ENCODE measurements around the gene PRLR.
"Not testable (repeated sequence)": the region's sequence is repeated elsewhere in the genome, so short reads cannot be mapped to it uniquely, and the experiment has no call there.

The PRLR gene

DNA sequence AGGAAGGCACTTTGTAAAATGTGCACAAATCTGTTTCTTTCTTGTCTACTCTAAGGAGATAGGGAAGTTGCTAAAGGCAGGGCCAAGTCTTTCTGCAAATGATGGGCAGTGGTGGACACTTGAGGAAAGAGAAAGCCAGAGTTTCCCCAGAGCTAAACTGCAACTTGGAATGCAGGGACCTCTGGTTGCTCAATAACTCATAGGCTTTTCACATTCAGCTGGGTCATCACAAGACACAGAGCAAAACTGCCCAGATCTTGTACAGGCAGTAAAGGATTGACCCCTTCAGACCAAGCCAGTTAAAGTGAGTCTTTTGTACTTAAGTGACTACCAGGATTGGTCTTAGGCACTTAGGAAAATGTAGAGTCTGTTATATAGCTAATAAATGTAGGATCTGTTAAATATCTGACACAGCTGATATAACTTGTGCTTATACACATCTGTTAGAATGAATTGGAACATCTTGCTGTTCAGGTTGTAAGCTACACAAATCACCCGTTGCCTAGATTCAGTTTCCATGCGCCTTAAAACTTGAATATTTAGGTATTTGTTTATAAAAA, 169.0 kb downstream of the PRLR start:
- no peak for DNase-seq (ENCODE audit: low read depth, low spot score)
- no peak overlapping the region for H3K4me3 ChIP-seq (ENCODE audit: low read length)

DNA sequence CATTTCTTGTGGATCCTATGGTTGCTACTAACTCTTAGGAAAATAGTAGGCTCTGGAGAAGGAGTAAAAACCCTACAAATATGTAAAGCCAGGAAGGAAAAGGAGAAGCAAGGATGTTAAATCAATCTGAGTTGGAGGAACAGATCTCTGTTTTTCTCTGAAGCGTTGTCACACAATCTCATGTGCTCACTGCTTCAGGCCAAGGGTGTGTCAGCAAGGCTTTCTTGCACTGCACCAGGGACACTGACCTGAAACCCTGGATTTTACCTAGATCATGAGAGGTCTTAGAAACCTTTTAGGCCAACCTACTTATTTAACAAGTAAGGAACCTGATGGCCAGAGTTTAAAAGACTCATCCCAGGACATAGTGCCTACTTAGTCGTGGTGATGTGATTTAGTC, 170.1 kb downstream of the PRLR start:
- no peak overlapping the region for H3K4me3 ChIP-seq (ENCODE audit: low read length)
- DNase-seq (ENCODE audit: low read depth, low spot score) = no peak

DNA sequence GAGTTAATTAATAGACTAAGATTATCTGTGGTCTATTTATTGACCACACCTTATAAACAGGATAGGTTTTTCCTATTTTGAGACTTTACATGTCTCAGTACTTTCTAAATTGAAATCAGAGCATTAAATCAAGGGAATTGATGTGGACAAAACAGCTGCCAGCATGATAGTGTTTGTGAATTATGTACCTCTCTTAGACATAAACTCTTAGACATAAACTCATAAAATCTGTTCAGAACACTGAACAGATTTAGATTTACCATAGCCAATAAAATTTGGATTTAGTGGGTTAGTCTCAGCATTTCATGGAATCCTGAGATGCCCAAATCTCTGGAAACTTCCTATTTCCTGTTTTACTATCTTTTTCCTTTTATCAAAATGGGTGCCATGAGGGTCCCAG, 171.0 kb downstream of the PRLR start:
- DNase-seq (ENCODE audit: low read depth, low spot score) = no peak
- no peak overlapping the region for H3K4me3 ChIP-seq (ENCODE audit: low read length)

DNA sequence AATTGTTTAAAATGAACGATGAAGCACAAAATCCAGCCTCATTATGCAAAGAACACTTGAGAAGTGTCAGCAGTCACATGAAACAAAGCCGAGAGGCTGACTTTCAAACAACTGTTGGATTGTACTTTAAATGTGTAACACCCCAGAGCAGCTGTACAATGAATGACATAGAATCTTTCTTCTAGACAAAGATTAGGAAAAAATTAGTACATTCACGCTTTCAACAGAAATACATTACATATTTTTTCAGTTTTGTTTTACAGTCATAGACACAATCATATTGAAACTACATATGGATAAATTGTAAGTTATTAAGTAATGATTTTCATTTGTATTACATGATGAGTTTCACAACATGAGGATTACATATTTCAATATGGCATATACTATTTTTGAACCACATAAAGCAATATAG, 171.9 kb downstream of the PRLR start:
- no peak overlapping the region for H3K4me3 ChIP-seq (ENCODE audit: low read length)
- DNase-seq (ENCODE audit: low read depth, low spot score) = no peak

DNA sequence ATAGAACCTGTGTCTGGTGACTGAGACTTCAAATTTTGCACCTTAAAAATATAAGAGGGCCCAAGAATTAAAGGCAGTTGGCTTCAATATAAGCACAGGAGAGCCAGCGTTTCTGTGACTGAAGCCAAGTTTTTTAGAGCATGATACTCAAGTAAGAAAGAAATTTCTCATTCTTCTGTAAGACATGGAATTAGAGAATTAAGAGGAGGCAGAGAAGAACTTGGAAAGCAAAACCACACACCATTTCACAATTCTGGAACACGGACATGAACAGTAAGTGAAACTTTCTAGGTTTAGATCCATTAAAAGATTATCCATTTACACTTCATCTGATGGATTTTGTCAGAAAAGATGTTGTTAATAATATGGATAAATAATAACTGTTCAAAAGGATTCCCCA, 173.6 kb downstream of the PRLR start:
- no peak for DNase-seq (ENCODE audit: low read depth, low spot score)
- no peak overlapping the region for H3K4me3 ChIP-seq (ENCODE audit: low read length)

DNA sequence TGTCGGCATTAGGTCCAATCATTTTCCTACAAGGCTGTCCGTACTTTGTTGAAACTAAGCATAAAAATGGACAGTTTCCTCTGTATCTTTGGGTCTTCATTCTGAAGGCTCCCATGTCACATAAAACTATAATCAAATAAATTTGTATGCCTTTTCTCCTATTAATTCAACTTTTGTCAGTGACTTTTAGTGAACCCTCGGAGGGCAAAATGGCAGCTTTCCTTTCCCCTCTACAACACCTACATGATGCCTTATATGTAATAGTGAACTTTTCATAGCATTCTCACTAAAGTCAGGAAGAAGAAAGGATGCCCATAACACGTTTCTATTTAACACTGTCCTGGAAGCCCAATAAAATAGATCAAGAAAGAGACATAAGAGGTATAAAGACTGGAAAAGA, 177.4 kb downstream of the PRLR start:
- DNase-seq (ENCODE audit: low read depth, low spot score) = no peak

DNA sequence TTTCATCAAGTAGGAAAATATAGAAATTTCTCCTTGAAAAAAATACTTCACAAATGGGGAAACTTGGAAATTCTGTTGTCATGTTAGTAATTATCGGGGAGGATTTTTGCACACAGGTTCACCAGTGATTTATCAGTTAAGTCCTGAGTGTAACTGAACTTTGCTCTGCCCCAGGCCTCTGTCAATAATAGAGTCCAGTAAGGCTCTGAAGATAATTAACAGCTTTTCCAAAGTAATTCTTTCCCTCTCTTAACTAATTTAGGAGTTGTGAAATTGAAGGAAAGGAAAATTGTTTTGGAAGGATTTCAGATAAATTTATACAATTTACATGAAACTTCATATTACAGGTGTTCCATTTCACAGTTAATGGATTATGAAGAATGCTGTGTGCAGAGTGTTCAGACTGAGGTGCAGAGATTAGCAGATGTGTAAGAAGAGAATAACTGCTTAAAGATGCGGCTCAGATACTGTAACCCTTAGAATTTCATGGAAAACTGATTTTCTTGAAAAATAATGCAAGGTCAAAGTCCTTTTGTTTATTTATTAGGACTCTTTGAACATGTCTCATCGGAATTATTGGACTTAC, 179.7 kb downstream of the PRLR start:
- DNase-seq (ENCODE audit: low read depth, low spot score) = no peak

More for the DNA sequence above, 177.4 kb downstream of the PRLR start:
- no peak overlapping the region for H3K4me3 ChIP-seq (ENCODE audit: low read length)

DNA sequence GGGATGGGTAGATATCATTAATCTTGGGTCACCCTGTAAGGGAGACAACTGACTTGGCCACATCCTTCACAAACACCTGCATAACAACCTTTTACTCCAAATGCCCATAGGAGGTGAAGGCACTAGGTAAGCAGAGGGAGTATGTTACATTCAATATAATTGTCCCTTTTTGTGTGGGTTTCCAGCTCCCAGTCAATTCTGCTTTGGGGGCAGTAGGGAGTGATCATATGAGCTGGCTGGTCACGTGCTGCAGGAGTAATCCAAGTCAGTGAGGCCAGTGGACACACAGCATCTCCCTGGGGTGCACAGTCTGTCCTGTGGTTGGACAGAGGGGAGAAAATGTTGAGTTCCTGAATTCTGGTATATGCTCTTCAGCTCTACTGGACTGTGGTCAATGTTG, 181.4 kb downstream of the PRLR start:
- no peak overlapping the region for H3K4me3 ChIP-seq (ENCODE audit: low read length)
- DNase-seq (ENCODE audit: low read depth, low spot score) = no peak

More for the DNA sequence above, 179.7 kb downstream of the PRLR start:
- no peak overlapping the region for H3K4me3 ChIP-seq (ENCODE audit: low read length)

DNA sequence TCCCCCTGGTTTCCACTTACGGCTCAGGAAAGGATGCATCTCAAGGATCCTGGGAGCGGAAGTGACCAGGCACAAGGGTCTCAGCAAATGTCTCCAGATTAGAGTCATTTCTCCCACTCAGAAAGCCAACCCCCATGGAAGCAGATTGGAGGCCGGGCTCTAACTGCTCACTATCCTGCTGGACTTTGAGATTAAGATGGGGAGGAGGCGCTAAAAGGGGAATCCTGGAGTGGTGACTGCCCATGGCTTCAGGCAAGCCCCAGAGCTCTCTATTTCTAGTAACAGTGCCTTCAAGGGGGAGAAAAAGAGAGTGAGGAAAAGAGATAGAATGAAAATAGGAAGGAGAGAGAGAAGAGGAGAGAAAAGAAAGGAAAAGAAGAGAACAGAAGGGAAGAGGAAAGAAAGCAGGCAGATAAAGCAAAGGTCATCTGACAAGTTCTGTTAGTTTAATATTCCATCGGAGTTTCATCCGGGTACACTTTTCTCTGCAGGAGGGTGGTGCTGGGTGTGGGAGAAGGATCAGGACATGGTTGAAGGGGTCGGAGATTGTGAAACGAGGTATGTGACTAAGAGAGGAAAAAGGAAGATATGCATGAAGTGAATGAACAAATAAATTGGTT, 182.4 kb downstream of the PRLR start, which contains the start of gene AGXT2:
AGXT2 (minus strand) TSS at position 165 of the 620 bp plus-strand sequence; CDS start at position 108, 57 bp downstream.
- no peak for DNase-seq (ENCODE audit: low read depth, low spot score)
- H3K4me3 ChIP-seq (ENCODE audit: low read length) = no peak within 1 kb of the TSS

DNA sequence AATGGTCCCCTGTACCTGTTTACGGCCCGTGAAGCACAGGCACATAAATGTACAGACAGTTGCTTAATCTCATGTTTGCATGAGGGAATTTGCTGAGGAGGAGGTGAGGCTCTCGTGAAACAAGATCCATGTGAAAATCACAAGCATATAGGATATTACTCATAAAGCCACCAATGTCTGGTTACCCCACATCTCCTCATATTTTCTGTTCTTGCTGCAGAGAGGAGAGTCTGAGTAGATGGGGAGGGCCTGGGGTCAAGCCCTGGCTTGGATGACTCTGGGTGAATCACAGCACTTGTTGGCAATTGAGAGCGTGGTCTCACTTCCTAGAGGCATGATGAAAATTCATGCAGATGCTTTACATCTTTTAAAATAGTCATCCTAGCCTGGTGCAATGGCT, 183.5 kb downstream of the PRLR start:
- DNase-seq (ENCODE audit: low read depth, low spot score) = no peak
- no peak overlapping the region for H3K4me3 ChIP-seq (ENCODE audit: low read length)

DNA sequence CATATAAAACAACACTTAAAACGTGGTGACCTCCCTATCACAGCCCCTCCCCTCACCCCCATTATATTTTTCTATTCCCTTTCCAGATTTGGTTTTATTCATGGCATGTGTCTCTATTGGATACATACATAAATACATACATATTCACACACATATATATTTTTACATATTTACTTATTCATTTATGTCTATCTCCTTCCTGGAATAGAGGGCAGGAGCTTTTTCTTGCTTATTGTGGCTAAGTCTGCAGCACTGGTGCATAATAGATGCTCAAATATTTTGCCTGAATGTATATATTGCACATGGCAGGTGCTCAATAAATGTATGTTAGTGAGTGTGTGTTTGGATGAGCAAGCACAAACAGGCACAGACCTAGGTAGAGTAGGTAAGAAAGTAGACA, 185.0 kb downstream of the PRLR start:
- H3K4me3 ChIP-seq (ENCODE audit: low read length) = no peak overlapping the region
- no peak for DNase-seq (ENCODE audit: low read depth, low spot score)

DNA sequence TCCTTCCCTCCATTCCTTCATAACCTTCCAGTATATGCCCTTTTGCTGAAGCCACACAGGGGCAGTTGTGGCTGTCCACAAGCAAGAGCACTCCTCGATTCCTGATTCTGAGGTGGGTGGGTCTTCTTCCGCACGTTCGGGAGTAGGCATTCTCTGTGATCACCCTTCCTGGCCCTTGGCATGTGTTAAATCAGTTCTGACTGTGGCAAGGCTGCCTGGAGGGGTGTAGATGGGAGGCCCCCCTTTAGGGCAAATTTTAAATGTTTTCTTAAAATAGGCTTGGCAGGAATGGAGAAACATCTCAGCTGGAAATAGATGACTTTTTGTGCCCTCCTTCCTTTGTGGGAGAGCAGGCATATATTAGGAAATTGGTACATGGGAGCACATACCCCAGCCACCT, 185.6 kb downstream of the PRLR start:
- H3K4me3 ChIP-seq (ENCODE audit: low read length) = no peak overlapping the region
- DNase-seq (ENCODE audit: low read depth, low spot score) = no peak

DNA sequence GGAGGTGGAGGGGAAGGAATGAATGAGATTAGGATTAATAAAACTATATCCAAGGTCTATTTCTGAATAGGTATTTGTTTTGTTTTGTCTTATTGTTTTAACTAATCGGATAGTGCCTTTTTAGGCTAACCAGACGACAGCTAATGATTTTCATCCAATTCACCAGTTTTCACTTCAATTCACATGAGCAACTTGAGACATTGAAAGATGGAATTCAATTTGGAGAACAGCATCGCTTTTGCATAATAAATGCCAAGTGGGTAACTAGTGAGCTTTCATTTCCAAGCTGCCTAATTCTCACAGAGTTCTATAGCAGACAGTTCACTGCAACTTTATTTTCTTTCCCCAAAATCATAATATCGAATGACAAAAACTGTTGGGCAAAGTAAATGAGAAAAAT, 187.5 kb downstream of the PRLR start:
- H3K4me3 ChIP-seq (ENCODE audit: low read length) = no peak overlapping the region
- no peak for DNase-seq (ENCODE audit: low read depth, low spot score)

DNA sequence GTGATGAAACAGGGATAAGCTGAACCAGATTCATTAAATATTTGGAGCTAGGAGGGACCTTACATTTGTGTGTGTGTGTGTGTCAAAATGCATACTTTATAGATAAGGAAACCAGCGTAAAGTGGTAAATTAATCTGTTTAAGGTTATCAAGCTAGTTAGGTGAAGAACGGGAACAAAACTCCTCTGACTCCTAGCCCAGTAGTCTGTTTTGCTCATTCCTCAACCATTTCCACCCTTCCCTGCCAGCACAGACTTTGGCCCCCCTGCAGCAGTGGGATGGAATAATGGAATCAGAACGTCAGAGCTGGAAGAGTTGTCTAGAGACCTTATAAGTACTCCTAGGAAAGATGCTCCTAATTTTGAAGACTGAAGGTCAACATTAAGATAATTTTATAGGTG, 189.0 kb downstream of the PRLR start:
- DNase-seq (ENCODE audit: low read depth, low spot score) = no peak

DNA sequence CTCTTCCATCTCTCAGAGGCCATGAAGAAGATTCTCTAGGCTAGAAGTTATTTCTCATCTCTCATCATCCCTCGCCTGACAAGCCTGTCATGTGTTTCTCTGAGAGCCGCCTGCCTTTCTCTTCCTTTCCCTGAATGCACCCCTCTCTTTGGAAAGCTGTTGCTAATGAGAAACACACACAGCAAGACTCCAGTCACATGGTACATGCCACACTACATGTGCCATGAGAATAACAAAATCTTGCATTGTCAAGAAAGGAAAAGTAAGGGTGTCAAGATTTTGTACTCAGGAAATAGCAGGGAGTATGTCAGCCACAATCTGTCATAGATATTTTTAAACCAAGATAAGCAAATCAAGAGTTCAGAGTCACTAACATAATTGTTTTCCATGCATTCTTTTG, 191.4 kb downstream of the PRLR start:
- no peak for DNase-seq (ENCODE audit: low read depth, low spot score)
- H3K4me3 ChIP-seq (ENCODE audit: low read length) = no peak overlapping the region

More for the DNA sequence above, 189.0 kb downstream of the PRLR start:
- no peak overlapping the region for H3K4me3 ChIP-seq (ENCODE audit: low read length)

DNA sequence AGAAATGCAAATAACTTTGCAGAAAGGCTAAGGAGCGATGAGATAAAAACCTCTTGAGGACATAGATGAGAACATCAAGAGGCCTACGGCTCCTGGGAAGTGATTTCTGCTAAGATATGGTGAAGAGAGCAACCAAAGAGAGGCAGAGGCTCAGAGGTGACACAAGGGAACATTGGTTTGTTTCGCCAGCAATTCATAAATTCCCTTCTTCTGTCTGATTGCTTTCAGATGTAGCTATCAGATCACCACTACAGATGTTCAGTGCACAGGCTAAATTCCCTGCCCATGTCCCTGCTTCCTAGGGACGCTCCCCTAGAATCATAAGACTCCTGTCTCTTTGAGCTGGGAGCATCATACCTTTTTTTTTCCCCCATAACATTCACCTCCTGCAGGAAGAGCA, 193.8 kb downstream of the PRLR start:
- no peak for DNase-seq (ENCODE audit: low read depth, low spot score)
- H3K4me3 ChIP-seq (ENCODE audit: low read length) = no peak overlapping the region

DNA sequence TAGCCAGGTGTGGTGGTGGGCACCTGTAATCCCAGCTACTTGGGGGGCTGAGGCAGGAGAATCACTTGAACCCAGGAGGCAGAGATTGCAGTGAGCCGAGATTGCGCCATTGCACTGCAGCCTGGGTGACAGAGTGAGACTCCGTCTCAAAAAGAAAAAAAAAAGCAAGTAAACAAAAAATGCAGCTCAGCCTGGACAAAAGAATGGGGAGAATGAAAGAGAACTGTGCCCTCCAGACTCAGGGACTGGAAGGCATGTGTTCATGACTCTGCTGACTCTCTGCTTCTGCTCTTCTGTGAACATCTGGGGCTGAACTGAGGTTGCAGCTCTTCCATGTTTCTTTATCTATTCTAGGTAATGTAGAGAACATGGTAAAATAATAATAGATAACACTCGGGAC, 194.4 kb downstream of the PRLR start:
- H3K4me3 ChIP-seq (ENCODE audit: low read length); DNase-seq (ENCODE audit: low read depth, low spot score): not testable (repeated sequence)

DNA sequence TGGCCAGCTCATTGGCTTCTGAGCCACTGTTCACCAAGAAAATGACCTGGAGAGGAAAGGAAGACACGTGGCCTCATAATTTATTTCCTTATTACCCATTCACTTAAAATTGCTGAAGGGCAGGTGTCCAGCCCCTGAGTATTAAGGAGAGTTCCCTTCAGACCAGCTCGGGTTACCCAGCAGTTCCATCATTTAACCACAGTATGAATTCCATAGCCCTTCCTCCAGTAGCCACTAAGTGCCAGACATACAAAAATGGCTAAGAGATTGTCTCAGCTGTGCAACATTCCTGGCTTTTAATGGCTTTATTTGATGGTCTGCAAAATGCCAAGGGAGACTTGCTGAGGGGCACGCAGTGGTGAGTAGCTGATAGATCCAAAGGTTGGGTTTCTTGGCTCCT, 195.0 kb downstream of the PRLR start:
- H3K4me3 ChIP-seq (ENCODE audit: low read length) = no peak overlapping the region
- DNase-seq (ENCODE audit: low read depth, low spot score) = no peak

DNA sequence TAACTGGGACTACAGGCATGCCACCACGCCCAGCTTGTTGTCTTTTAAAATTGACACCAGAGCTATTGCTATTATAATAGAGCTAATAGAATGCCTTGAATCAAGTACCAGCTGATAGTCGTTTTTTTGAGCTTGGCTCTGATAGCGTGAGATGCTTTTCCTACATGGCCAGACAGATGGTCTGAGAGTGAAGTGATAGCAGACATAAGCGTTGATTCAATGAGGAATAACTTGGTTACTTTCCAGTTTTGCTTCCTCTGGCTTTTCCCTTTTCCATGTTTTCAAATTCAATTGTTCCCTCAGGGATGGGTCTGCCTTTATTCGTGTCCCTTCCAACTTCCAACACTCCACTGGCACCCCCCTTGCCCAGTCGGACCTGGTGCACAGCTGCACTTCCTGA, 197.9 kb downstream of the PRLR start:
- H3K4me3 ChIP-seq (ENCODE audit: low read length) = no peak overlapping the region
- no peak for DNase-seq (ENCODE audit: low read depth, low spot score)

DNA sequence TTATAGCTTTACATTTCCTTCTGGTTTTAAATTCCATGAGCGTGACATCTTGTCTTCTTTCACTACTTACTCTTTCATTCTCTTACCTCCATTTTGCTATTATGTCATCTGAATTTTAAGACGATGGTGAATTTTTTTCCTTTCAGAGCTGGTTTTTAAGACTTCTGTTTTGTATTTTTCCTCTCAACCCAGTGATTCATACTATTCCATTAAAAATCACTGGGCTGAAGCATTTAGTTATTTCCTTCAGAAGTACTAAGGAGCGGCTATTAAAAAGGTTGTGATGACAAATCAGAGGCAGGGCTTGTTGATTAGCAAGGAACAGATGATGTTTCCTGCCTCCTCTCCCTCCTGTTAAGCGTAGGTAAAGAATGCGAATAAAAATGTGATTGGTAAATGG, 199.0 kb downstream of the PRLR start:
- no peak for DNase-seq (ENCODE audit: low read depth, low spot score)
- H3K4me3 ChIP-seq (ENCODE audit: low read length) = no peak overlapping the region

Measured in Jurkat, Clone E6-1 (cell line).